Dedifferentiated amniotic fluid mesenchymal stem cell (primary cell): ENCODE results near the gene PFDN1.
"Not testable (repeated sequence)": the region's sequence is repeated elsewhere in the genome, so short reads cannot be mapped to it uniquely, and the experiment has no call there.

Source experiments
- DNase-seq: peaks from one replicate; pipeline ENCODE4 v3.0.0-alpha.2; 2016; ENCODE audit errors: extremely low spot score

Gene PFDN1

DNA sequence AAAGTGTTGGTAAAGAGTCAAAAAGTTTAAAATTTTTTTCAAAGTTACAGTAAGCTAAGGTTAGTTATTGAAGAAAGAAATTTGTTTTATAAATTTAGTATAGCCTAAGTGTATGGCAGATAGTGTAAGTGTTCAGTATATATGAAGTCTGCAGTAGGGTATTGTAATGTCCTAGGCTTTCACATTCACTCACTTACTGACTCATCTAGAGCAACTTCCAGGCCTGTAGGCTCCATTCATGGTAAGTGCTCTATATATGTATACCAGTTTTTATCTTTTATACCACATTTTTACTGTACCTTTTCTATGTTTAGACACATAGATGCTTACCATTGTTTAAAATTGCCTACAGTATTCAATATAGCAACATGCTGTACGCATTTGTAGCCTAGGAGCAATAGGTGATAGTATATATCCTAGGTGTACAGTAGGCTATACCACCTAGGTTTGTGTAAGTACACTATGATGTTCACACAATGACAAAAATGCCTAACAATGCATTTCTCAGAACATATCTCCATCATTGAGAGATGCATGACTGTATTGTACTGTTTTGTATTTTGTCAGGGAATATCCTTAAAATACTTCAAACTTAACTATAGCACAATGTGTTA is 89.4 kb downstream of the PFDN1 start:
- DNase-seq: no peak

DNA sequence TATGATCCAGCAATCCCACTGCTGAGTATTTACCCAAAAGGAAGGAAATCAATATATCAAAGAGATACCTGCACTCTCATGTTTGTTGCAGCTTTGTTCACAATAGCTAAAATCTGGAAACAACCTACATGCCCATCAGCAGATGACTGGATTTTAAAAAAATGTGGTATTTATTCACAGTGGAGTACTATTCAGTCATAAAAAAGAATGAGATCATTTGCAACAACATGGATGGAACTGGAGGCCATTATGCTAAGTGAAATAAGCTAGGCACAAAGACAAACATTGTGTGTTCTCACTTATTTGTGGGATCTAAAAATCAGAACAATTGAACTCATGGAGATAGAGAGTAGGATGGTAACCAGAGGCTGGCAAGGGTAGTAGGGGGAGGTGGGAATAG is 94.8 kb downstream of the PFDN1 start:
- DNase-seq: no peak

DNA sequence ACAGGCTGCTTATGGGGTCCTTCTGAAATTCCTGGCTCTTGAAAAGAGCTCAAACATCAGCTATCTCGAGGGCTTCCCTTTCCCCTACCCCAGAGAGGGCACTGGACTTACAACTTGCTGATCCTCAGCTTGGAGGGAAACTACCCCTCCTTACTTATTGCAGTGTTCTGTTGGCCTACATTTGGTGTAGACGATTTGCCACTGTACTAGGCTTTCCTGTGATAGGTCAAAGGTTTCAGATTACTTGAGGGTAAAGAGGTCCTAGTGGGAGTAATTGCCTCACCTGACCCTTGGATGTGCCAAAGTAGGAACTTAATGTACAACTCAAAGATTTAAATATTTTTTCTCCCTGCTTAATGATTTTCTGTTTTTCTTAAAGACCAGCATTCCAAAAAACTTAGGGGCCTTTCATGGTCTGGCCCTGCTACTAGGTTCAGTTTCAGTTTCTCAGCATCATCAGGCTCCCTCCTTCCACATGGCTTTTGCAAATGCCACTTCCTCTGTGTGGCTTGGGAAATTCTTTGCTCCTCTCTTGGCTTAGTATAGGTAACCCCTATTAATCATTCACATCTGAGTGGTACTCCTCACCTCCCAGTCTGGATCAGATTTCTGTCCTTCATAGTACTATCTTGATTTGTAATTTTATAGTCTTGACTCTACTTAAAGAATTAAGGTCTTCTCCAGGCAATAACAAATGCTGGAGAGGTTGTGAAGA is 95.5 kb downstream of the PFDN1 start:
- DNase-seq: no peak

DNA sequence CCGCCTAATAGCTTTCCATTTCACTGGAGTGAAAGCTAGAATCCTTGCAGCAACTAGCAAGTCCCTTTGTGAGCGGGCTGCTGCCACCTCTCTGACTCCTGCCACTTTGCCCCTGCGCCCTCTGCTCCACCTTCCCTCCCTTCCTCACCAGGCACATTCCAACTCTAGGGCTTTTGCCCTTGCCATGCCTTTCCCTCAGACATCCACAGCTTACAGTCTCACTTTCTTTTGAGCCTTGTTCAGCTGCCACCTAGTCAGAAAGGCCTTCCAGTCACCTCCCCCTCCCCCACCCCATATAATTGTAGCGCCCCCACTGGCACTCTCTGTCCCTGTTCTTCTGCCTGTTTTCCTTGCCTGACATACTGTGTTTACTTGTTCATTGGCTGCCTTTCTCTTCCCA is 96.9 kb downstream of the PFDN1 start:
- no peak for DNase-seq

DNA sequence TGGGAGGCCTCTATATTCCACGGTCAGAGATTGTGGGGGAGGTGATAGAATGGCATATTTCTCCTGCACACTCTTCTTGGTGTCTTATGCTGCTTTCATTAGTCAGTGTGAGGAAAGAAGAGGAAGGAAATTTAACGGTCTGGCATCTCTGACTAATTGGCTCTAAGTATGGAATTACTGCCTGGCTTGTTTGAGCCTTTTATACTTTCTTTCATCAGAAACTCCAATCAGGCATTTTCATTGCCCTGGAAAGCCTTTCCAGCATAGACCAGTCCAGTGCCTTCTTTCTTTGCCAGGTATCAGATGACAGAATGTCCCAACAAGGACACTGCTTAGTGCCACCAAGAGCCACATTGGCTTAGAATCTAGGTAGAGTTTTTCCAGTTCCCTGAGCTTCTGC is 97.7 kb downstream of the PFDN1 start:
- no peak for DNase-seq

DNA sequence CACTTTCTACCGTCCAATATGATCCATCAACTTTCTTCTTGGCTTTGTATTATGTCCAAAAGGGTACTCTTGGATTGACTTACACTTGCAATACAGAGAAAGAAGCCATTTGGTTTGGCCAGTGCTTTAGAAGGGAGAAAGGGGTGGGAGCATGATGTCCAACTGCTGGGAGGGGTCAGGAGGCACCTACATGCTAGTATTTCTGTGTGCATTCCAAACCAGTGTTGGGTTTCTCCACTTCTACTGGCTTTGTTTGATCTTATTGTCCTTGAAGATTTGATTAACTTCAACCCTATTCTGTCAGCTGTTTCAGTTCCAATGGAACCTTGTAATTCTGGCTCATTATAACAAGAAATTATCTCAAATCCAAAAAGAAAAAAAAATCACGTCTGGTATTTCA is 100.3 kb downstream of the PFDN1 start:
- DNase-seq: no peak

DNA sequence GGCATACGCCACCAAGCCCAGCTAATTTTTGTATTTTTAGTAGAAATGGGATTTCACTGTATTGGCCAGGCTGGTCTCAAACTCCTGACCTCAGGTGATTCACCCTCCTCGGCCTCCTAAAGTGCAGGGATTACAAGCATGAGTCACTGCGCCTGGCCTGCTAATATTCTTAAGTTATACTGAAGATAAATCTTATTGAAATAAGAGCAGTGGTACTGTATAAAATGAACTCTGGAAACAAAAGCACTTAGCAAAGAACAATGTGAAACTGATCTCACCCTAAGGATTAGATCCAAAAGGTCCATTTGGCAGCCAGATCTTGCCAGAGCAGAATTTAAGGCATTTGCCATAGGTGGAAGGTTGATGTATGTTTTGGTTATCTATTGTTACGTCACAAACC is 100.8 kb downstream of the PFDN1 start:
- DNase-seq: no peak

DNA sequence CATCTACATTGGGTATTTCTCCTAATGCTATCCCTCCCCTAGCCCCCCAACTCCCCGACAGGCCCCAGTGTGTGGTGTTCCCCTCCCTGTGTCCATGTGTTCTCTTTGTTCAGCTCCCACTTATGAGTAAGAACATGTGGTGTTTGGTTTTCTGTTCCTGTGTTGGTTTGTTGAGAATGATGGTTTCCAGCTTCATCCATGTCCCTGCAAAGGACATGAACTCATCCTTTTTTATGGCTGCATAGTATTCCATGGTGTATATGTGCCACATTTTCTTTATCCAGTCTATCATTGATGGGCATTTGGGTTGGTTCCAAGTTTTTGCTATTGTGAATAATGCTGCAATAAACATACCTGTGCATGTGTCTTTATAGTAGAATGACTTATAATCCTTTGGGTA is 104.0 kb downstream of the PFDN1 start:
- DNase-seq: not testable (repeated sequence)

DNA sequence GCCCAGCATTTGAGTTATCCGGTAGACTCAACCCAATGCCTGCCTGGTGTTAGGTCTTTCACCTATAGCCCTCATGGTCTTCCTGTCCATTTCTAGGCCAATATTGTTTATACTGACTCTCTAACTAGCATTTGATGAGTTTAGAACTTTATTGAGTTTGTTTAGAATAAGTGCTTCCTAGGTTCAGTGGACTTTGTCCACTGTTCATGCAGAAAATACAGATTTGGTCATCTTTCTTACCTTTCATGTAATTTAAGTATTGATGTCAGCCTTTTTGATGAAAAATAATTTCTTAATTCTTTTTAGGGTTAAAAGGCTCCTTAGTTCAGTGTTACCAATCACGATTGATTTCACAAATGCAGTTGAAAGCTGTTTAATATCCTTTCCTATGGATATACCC is 105.9 kb downstream of the PFDN1 start:
- no peak for DNase-seq

DNA sequence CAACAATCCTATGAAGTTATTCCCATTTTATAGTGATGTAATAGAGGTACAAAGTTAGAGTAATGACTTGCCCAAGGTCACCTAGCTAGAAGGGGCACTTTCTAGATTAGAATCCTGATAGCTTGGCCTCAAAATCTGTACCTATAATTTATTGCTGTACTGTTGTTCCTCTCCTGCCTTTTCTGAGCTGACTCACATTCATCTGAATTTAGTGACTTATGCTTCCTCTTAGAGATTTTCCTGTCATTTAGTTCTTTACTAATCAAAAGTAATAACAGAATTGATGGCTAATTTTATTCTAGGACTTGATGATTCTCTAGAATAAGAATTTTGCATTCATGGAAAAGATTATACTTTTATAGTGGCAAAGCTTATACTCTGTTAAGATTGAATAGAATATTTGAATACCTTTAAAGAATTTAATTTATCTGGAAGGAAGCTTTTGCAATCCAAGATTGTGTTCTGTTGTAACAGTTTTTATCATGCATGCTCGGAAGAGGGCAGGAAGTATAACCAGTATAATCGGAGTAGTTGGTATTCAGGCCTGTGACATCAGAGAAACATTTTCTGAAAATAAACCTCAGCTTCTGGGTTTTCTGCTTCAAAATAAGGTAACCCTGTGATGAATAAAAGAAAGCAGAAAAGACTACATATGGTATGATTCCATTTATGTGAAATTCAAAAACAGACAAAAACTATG is 106.6 kb downstream of the PFDN1 start:
- no peak for DNase-seq
